Central memory CD4-positive, alpha-beta T cell (primary cell): ENCODE measurements around the gene USP40.

Experiments used
- DNase-seq: peaks from one replicate; pipeline ENCODE4 v3.0.0; 2022

USP40 gene

GRCh38 chr2:233440714-233441113 is 125.9 kb downstream of the USP40 start:
- DNase-seq, result no peak

DNA sequence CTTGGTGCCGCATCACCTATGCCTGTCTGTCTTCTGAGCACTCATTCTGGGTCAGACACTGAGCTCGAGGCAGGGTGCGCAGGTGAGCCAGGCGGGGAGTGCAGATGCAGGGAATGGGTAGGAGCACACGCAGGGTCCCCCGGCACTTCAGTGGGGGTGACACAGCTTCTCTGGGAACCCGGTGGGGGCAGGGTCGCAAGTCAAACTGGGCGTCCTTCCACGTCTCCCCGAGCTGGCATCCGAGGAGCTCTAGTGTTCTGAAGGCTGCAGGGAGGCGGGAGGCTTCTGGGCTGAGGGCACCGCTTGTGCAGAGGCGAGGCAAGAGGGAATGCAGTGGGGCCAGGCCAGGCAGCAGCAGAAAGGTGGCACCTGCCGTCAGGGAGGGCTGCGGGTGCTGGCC is 126.3 kb downstream of the USP40 start:
- DNase-seq, result no peak

- DNase-seq, result no peak
These were observed 127.4 kb downstream of the USP40 start for GRCh38 chr2:233439191-233439590.

GRCh38 chr2:233438573-233439147 is 127.9 kb downstream of the USP40 start:
- DNase-seq, result no peak

DNA sequence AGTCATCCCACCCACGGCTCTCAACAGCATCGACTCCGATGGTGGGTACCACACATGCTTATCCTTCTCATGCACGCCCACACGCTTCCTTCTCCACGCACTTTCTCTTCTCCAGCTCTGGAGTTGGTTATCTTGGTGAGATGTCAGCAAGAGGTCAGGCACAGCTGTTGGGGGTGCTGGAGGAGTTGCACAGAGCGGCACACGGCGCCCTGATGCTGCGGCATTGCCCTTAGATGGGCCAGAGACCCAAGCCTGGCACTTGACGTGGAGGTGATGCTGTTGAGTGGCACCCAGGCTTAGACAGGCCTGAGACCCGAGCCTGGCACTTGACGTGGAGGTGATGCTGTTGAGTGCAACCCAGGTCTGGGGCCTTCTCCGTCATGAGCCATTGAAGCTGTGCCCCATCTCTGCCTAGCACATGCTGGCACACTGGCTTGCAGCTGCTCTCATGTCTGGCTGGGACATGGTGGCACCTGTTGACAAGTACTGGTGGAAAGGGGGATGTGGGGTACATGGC is 129.1 kb downstream of the USP40 start:
- DNase-seq, result no peak

DNA sequence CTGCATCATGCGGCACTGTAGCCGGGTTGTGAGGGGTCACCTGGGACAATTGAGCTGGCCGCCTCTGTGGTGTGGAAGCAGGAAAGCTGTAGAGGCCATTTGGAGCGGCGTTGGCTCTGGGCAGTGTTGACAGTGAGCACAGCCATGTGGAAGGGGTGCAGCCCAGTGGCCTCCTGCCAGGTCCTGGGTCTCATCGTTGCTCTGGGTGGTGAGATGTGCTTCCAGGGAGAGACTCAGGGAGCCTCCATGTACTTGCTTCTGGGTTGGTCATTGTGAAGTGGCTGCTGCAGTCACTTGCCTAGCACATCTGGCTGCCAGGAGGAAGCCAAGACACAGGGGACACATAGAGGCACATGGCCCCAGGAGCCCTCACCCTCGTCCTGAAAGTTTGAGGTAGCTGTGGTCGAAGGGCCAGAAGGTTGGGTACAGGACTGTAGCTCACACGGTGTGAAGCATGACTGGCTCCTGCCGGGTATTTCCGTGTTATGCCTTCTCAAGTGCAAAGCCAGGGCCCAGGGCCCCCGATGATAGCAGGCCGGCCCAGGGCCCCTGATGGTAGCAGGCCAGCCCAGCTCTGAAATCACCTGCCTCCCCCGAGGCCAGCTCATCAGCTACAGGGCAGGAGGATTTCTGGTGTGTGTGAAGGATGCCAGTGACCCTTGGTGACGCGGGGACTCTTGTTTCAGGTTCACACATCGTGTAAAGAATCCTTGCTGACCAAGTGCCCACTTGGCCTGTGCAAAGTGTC is 129.7 kb downstream of the USP40 start:
- DNase-seq, result no peak

DNA sequence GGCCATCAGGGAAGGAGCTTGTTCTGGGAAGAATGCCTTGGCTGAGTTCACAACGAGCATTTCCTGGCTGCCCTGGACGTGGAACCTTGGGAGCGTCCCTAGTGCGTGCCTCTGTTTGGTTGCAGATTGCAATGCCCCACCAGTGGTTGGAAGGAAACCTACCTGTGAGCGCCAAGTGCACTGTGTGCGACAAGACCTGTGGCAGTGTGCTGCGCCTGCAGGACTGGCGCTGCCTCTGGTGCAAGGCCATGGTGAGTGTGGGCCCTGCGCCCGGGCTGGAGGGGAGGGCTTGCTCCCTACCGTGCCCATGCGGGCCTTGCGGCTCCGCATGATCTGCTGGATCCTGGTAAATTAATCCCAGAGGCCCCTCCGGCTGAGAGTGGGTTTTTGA is 130.4 kb downstream of the USP40 start:
- no peak for DNase-seq

DNA sequence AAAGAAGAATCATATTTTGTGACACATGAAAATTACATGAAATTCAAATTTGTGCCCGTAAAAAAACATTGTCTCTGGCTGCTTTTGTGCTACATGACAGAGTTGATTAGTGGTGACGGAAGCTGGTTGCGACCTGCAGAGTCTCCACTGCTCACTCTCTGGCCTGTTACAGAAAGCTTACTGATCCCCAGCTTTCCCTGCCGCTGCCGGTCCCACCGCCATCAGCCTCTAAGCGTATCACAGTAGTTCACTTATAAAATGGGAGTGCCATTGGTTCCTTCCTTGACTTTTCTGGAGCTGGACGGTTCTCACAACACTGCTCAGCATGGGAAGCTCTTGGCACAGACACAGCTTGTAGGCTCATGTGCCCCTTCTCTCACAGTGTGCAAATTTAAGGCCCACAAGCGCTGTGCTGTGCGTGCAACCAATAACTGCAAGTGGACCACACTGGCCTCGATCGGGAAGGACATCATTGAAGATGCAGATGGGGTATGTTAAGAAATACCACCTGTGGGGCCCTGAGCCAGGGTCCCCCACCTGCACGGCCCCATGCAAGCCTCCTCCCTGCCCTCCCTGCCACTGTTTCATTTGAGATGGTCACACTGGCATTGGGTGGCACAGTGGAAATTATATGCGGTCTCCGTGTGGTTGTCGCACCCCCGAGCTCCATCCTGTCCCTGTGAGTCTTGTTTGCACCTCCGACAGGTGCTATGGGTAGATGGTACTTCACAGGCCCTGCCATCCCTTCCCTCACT is 131.0 kb downstream of the USP40 start:
- no peak for DNase-seq

GRCh38 chr2:233434666-233435330 is 131.8 kb downstream of the USP40 start:
- no peak for DNase-seq

DNA sequence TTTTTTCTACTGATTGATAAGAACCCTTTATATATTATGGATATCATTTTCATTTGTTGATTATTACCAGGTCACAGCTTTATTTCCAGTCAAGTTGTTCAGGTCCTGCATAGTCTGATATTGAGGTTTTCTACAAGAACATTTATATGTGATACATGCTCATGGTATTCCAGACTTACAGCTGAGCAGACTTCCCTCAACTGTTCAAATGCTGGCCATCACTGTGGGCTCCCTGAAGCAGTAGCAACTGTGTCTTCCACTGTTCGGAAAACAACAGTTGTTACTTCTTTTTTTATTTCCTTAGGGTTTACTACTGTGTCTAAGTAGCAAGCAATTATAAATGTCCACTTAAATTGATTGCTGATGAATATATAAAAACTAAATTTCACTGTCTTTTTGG is 132.8 kb downstream of the USP40 start:
- DNase-seq, result no peak

DNA sequence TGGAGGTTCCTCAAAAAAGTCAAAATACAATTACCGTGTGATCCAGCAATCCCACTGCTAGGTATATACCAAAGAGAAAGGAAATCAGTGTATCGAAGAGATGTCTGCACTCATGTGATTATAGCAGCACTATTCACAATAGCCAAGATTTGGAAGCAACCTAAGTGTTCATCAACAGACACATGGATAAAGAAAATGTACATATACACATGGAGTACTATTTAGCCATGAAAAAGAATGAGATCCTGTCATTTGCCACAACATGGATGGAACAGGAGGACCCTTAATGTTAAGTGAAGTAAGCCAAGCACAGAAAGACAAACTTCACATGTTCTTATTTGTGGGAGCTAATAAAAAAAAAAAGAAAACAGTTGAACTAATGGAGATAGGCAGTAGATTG is 133.6 kb downstream of the USP40 start:
- no peak for DNase-seq

DNA sequence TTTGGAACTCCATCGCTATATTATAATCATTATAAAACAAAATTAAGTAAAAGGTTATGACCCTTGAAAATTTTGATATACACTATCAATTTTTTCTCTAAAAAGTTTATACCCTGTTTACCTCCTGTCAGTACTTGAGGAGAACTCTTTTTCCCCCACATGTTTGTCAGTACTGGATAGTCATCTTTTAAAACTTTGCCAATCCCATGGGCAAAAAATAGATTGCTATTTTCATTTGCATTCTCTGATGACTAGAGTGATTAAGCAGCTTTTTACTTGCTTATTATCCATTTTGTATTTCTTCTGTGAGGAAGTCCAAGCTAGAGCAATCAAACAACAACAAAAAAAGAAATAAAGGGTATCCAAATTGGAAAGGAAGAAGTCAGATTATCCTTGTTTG is 135.9 kb downstream of the USP40 start:
- no peak for DNase-seq

- DNase-seq, result no peak
These were observed 136.5 kb downstream of the USP40 start for GRCh38 chr2:233430081-233430480.

GRCh38 chr2:233429175-233429897 is 137.2 kb downstream of the USP40 start:
- no peak for DNase-seq

DNA sequence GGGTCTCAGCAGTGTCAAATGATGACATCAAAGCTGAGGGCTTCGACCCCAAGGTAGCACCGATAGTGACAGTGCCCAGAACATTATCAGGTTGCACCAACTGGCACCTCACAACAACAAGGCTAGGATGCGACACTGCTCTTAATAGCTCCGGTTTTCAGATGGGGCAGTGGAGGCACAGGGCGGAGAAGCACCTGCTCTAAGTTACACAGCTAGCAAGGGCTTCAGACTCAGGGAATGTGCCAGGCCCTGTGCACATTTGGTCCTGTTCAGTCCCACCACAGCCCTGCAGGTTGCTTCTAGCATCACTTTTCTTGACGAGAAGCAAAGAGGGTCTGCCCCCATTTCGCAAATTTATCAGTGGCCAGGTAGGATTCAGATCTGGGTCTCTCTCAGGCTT is 138.1 kb downstream of the USP40 start:
- DNase-seq, result no peak

DNA sequence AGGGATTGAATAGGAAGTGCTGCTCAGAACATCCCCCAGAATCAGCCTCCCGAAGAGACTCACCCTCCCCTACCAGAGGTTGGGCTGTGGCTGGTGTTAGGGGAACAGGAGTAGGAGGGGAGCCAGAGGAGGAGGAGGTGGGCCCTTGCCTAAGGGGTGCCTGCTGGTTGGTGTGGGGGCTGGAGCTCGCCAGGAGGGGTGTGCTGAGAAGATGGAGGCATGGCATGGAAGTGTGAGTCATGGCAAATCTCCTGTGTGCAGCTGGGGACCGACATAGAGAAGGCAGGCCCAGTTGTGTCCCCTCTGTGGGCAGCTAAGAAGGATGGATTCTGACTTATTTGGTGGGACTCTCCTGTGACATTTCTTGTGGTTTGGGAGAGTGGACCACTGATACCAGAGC is 138.6 kb downstream of the USP40 start:
- no peak for DNase-seq

- DNase-seq, result no peak
These were observed 139.8 kb downstream of the USP40 start for GRCh38 chr2:233426619-233427342.
